ENCODE results near the gene NEMP2.

DNA sequence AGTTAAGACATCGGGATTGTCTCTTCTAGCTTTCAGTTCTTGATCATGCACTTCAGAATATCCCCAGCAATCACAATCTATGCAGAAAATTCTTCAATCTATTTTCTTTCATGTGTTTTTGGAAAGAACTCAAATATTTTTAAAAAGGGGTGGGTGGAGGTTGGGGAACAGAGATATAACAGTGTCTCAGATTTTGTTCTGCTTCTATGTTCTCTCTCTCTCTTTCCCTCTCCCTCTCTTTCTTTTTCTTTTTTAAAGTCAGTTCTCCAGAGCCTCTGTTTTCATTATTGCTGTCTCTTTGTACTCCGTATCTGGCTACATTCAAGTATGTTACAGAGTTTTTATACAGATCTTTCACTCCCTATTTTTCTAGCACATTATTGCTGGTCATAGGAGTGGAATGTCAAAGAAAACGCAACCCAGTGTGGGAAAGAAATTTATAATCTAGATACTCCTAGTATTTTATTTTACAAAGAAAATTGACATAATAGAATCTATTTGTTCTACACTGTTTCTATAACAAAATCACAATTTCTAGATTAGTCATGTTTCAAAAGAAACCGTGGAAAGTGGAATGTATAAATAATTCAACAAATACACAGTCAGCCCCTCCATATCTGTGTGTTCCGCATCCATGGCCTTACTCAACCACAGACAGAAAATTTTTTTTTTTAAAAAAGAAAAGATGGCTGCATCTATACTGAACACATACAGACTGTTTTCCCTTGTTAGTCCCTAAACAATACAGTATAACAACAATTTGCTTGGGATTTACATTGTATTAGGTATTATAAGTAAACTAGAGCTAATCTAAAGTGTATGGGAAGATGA lies 11.2 kb upstream of the NEMP2 start:
- TF ChIP-seq, protein P1, sequence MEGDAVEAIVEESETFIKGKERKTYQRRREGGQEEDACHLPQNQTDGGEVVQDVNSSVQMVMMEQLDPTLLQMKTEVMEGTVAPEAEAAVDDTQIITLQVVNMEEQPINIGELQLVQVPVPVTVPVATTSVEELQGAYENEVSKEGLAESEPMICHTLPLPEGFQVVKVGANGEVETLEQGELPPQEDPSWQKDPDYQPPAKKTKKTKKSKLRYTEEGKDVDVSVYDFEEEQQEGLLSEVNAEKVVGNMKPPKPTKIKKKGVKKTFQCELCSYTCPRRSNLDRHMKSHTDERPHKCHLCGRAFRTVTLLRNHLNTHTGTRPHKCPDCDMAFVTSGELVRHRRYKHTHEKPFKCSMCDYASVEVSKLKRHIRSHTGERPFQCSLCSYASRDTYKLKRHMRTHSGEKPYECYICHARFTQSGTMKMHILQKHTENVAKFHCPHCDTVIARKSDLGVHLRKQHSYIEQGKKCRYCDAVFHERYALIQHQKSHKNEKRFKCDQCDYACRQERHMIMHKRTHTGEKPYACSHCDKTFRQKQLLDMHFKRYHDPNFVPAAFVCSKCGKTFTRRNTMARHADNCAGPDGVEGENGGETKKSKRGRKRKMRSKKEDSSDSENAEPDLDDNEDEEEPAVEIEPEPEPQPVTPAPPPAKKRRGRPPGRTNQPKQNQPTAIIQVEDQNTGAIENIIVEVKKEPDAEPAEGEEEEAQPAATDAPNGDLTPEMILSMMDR (conservative IDR thresholded peaks at IDR 0.05) = no peak
- no peak for TF ChIP-seq EZH2 (IDR thresholded peaks at IDR 0.05; ENCODE audit: low read depth)
